ENCODE results near the gene MAN2B1. TPM values are rescaled to one million over a fixed set of nuclear protein-coding genes. Genes with fewer than 3 reads are reported as not detected.

The MAN2B1 gene
- polyA plus RNA-seq, 3 donors, result 218 to 305 (median 295) TPM

DNA sequence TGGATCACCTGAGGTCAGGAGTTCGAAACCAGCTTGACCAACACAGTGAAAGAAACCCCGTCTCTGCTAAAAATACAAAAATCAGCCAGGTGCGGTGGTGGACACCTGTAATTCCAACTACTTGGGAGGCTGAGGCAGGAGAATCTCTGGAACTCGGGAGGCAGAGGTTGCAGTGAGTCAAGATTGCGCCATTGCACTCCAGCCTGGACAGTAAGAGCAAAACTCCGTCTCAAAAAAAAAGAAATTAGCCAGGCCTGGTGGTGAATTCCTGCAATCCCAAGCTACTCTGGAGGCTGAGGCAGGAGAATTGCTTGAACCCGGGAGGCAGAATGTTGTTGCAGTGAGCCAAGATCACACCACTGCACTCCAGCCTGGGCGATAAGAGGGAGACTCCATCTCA lies 42.1 kb upstream of the MAN2B1 start:
- no peak overlapping the region for H3K27ac Mint-ChIP-seq
- H3K36me3 ChIP-seq (replicated peaks in 1 of 2; ENCODE audit: control insufficient read depth in 1 of 2, insufficient read depth in 2 of 2, low read length in 2 of 2), result peaks cover 73 to 88% of the 10 kb centered on the region in 2 donors
- no peak overlapping the region for H3K4me3 ChIP-seq (replicated peaks in 1 of 3; ENCODE audit: low read depth in 2 of 3, low read length in 3 of 3)
- no peaks in the 10 kb centered on the region for H3K9me3 ChIP-seq (replicated peaks in 1 of 2; ENCODE audit: control insufficient read depth in 1 of 2, insufficient read depth in 1 of 2, low read length in 2 of 2)
- no peaks in the 10 kb centered on the region for H3K4me1 ChIP-seq (ENCODE audit: control insufficient read depth in 1 of 2, insufficient read depth in 2 of 2, low read length in 2 of 2)
- H3K27ac ChIP-seq (ENCODE audit: low read depth in 1 of 2, low read length in 2 of 2), result no peak overlapping the region
- WGBS (ENCODE audit: insufficient coverage), result 95% methylated on average over 6 of the region's 8 CpGs
- H2AFZ ChIP-seq (ENCODE audit: insufficient read depth, low read depth, low read length, poor library complexity, severe bottlenecking), result no peak overlapping the region
- H4K20me1 ChIP-seq (ENCODE audit: insufficient read depth, low read length), result no peaks in the 10 kb centered on the region
- no peaks in the 10 kb centered on the region for H3K79me2 ChIP-seq (ENCODE audit: insufficient read depth, low read length)
- peaks cover 0 to 1% (median 0%) of the 10 kb centered on the region in 3 donors for H3K27me3 Mint-ChIP-seq (ENCODE audit: low read depth in 3 of 3)
- intact Hi-C loops (cut with micrococcal nuclease), result no loop called here
- H3K9ac ChIP-seq (ENCODE audit: insufficient read depth, low read length, poor library complexity, severe bottlenecking), result no peak overlapping the region
- H3K9me3 Mint-ChIP-seq, result peaks cover 0 to 4% (median 0%) of the 10 kb centered on the region in 7 donors
- peaks cover 69 to 94% of the 10 kb centered on the region in 2 donors for H3K36me3 Mint-ChIP-seq
- H3K4me1 Mint-ChIP-seq, result no peaks in the 10 kb centered on the region
- H3K4me3 Mint-ChIP-seq, result no peak overlapping the region
- H3K4me2 ChIP-seq (replicated peaks; ENCODE audit: extremely low read depth, low read length, poor library complexity, severe bottlenecking), result no peak overlapping the region
- H3K27me3 ChIP-seq (ENCODE audit: control insufficient read depth in 2 of 2, insufficient read depth in 2 of 2, low read length in 2 of 2), result no peaks in the 10 kb centered on the region
- TF ChIP-seq, protein P1, sequence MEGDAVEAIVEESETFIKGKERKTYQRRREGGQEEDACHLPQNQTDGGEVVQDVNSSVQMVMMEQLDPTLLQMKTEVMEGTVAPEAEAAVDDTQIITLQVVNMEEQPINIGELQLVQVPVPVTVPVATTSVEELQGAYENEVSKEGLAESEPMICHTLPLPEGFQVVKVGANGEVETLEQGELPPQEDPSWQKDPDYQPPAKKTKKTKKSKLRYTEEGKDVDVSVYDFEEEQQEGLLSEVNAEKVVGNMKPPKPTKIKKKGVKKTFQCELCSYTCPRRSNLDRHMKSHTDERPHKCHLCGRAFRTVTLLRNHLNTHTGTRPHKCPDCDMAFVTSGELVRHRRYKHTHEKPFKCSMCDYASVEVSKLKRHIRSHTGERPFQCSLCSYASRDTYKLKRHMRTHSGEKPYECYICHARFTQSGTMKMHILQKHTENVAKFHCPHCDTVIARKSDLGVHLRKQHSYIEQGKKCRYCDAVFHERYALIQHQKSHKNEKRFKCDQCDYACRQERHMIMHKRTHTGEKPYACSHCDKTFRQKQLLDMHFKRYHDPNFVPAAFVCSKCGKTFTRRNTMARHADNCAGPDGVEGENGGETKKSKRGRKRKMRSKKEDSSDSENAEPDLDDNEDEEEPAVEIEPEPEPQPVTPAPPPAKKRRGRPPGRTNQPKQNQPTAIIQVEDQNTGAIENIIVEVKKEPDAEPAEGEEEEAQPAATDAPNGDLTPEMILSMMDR (IDR thresholded peaks at IDR 0.05), result no peak
- no peak for DNase-seq

DNA sequence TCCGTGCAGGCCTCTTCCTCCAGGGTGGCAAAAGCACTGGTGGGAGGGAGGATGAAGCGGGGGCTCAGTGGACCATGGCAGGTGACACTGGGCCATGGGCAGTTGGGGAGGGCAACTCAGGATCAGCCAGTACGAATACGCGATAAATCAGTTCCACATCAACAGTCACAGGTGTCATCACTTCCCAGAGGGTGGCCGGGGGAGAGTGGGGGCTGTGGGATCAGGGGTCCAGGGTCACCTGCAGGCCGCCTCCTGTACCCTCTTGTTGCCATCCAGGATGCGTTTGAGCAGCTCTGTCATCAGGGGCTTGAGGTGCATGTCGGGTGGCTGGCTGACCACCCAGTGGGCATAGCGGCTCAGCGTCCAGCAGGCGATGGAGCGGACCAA lies 39.8 kb upstream of the MAN2B1 start:
- H3K27me3 Mint-ChIP-seq (ENCODE audit: low read depth in 3 of 3), result peaks cover 0 to 2% (median 1%) of the 10 kb centered on the region in 3 donors
- H3K27ac Mint-ChIP-seq, result no peak overlapping the region
- Histone ChIP-seq H3K4me1 (ENCODE audit: control insufficient read depth in 1 of 2, insufficient read depth in 2 of 2, low read length in 2 of 2) (no peaks in the 10 kb centered on the region), H3K9ac (ENCODE audit: insufficient read depth, low read length, poor library complexity, severe bottlenecking) (no peak overlapping the region), H3K4me3 (replicated peaks in 1 of 3; ENCODE audit: low read depth in 2 of 3, low read length in 3 of 3) (no peak overlapping the region), H3K27ac (ENCODE audit: low read depth in 1 of 2, low read length in 2 of 2) (no peak overlapping the region), H3K36me3 (replicated peaks in 1 of 2; ENCODE audit: control insufficient read depth in 1 of 2, insufficient read depth in 2 of 2, low read length in 2 of 2) (peaks cover 80 to 93% of the 10 kb centered on the region in 2 donors), H4K20me1 (ENCODE audit: insufficient read depth, low read length) (no peaks in the 10 kb centered on the region), H2AFZ (ENCODE audit: insufficient read depth, low read depth, low read length, poor library complexity, severe bottlenecking) (no peak overlapping the region), H3K27me3 (ENCODE audit: control insufficient read depth in 2 of 2, insufficient read depth in 2 of 2, low read length in 2 of 2) (no peaks in the 10 kb centered on the region), H3K9me3 (replicated peaks in 1 of 2; ENCODE audit: control insufficient read depth in 1 of 2, insufficient read depth in 1 of 2, low read length in 2 of 2) (no peaks in the 10 kb centered on the region), H3K4me2 (replicated peaks; ENCODE audit: extremely low read depth, low read length, poor library complexity, severe bottlenecking) (no peak overlapping the region), H3K79me2 (ENCODE audit: insufficient read depth, low read length) (no peaks in the 10 kb centered on the region)
- H3K9me3 Mint-ChIP-seq, result no peaks in the 10 kb centered on the region
- no peak overlapping the region for H3K4me3 Mint-ChIP-seq
- peaks cover 70 to 96% of the 10 kb centered on the region in 2 donors for H3K36me3 Mint-ChIP-seq
- H3K4me1 Mint-ChIP-seq, result no peaks in the 10 kb centered on the region
- intact Hi-C loops (cut with micrococcal nuclease), result no loop called here
- TF ChIP-seq, protein P1 (IDR thresholded peaks at IDR 0.05), result no peak
- DNase-seq, result no peak
- WGBS (ENCODE audit: insufficient coverage), result 90% methylated on average over 7 of the region's 13 CpGs

All from CD14-positive monocyte (primary cell).